DMS153 (cell line): ENCODE measurements around the gene SLC25A22.

Experiments
- DNase-seq: peaks from one replicate; lab custom pipeline; 2025; lab: John Stamatoyannopoulos, UW

SLC25A22 gene

GRCh38 chr11:788953-789940, 8.8 kb downstream of the SLC25A22 start:
- DNase-seq: no peak

DNA sequence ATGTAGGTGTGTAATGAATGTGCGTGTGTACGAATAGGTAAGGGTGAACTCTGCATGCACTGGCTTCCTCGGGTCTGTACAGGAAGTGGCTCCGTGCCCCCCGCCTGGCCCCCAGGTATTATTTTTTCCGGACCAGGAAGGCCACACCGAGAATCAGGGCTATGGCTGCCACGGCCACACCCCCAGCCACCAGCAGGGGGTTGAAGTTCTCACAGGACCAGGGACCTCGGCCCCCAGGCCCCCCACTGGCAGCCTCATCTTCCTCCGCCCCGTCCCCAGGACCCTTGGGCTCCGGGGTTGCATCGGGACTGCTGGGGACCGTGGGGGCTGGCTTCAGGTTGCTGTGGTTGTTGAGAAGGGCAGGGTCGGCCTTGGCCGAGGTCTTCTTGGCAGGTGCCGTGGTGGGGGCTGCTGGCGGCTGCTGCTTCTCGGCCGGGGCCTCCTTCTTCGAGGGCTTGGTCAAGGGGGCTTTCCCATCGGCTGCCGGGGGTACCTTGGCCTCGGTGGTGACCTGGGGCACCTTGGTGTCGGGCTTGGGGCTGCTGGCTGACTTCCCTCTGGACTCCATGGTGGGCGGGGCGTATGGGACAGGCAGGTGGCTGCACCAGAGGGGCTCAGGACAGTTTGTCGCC, 10.0 kb downstream of the SLC25A22 start:
- DNase-seq: no peak

- DNase-seq: no peak
Measured at GRCh38 chr11:787084-787675, 10.9 kb downstream of the SLC25A22 start.

- DNase-seq: no peak
Measured at GRCh38 chr11:786235-787083, 11.6 kb downstream of the SLC25A22 start.

DNA sequence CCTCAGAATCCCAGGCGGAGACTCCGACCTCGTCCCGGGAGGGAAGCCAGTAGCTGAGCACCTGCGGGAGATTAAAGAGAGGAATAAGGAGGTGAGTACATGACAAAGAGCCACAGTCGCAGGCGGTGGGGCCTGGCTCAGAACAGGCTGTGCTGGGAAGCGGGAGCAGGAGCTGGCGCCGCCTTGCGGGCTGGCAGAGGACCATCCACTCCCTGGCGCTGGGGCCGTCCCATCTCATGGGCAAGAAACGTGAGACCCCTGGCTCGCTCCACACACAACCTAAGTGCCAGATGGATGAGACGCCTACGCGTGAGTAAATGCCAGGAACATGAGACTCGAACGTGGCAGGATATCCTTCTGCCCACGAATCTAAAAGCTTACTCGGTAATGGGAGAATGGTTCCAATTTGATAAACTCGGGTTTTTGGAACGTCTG, 14.5 kb downstream of the SLC25A22 start:
- DNase-seq: peak; percentile 54

DNA sequence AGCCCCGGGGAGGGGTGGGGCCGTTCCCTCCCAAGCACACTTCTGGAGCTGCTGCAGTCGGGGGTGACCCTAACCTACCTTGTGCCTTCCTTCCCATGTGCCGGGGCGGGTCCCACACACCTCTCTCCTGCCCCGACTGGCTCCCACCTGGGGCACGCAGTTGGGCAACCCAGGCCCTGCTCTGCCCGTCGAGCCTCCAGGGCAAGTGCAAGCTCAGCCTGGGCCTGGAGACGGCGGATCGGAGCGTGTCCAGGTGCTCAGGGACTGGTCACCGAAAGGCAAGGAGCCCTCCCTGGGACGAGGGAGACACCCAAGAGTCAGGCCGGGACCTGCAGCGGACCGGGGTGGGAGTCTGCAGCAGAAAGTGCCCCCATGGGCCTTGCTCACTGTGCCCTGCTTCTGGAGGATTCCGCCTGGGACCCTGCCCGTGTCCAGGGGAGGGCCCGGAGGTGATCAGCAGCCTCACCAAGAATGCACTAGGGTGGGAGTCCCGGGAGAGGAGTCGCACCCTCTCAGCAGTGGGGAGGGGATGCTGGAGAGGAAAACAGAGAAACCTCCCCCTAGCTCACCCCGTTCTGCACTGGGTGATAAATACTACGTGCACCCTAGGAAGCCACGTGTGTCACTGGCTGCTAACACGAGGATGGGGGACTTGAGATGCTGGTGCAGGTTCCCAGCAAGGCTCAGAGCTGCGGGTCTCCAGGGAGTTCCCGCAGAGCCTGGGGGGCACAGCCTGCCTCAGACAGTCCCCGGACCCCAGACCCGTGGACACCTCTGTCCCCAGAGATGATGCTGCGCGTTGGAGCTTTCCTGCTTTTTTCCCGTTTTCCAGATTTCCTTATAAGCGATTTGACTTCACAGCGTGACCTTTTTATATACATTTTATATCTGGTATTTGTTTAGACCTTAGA, 15.6 kb downstream of the SLC25A22 start:
- DNase-seq: no peak

GRCh38 chr11:779955-780532, 18.0 kb downstream of the SLC25A22 start:
- DNase-seq: no peak

DNA sequence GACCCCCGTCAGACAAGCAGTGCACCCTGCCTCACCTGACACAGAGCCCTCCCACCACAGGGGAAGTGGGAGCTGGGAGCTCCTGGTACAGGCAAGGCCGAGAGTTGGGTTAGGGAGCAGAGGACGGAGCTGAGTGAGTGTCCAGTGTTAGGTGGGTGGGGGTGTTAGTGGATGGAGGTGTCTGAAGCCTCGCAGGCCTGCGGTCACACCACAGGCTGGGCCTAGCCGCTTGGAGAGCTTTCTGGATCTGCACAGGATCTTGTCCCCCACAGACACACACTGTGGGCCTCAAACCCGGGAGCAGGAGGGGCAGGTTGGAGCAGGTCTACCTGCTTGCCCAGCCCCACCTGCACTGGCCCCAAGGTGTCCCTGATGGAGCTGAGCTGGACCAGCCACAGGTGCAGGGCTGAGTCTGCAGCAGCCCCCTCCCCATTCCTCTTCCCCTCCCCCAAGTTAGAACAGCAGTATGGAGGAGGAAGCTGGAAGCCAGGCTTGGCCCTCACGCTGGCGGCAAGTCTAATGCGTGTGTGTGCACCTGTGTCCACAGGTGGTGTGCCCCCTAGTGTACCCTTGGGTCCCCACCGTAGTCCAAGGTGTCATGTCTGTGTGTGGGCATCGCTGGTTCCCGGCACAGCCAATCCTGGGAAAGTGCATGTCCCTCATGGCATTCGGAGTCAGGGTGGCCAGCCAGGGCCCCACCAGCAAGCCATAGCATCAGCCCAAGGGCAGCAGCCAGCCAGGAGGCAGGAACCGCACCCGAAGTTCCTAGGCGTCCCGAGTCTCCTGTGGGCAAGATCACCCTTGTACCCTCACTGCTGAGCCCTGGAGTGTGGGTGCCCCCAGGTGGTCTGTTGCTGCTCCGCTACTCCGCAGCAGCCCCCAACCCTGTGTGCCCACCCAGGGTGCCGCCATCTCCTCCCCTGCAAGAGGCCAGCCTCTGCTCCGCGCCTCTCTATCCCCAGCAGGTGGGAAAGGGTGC, 18.8 kb downstream of the SLC25A22 start:
- DNase-seq: no peak

DNA sequence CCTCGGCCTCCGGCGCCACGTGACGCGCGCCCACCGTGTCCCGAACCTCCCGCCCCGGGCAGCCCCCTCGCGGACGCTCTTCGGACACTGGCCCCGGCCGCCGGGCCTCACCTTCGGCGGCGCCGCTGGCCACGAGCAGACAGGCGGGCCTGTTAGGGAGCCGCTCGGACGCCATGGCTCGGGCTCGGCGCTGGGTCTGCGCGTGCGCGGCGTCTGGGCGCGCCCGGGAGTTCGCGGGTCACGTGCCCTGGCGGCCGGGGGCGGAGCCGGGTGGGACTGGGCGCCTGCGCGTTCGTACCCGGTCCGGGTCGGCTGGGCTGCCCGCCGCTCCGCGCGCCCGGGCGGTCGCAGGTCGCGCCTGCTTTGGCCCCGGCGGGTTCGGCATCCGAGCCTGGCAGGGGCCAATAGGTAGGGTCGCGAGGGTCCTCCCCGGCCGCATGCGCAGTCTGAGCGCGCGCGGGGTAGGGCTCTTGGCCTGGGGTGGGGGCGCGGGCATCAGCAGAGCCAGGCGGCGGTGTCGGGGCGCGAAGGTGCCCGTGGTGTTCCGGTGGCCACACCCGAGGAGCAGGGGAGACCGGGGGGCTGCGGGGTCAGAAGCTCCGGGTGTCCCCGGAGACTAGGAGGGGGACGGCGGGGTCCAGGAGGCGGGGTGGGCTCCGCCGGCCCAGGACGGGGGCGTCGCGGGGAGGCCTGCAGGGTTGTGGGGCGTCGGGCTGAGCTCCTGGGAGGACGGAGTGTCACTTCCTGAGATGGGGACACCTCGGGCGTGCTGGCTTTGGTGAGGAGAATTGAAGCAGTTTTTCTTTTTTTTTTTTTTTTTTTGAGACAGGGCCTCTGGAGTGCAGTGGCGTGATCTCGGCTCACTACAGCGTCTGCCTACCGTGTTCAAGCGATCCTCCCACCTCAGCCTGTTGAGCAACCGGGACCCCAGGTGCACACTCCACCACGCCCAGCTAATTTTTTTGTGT, 20.5 kb downstream of the SLC25A22 start, which contains the start of gene GATD1:
TSS of gene GATD1 (minus strand) at position 200 of the 968 bp plus-strand sequence. CDS start at position 175, 25 bp downstream.
- peak; percentile 40 for DNase-seq

GRCh38 chr11:776561-777287, 21.4 kb downstream of the SLC25A22 start:
- no peak for DNase-seq

- no peak for DNase-seq
Measured at GRCh38 chr11:776263-776560, 21.9 kb downstream of the SLC25A22 start.

DNA sequence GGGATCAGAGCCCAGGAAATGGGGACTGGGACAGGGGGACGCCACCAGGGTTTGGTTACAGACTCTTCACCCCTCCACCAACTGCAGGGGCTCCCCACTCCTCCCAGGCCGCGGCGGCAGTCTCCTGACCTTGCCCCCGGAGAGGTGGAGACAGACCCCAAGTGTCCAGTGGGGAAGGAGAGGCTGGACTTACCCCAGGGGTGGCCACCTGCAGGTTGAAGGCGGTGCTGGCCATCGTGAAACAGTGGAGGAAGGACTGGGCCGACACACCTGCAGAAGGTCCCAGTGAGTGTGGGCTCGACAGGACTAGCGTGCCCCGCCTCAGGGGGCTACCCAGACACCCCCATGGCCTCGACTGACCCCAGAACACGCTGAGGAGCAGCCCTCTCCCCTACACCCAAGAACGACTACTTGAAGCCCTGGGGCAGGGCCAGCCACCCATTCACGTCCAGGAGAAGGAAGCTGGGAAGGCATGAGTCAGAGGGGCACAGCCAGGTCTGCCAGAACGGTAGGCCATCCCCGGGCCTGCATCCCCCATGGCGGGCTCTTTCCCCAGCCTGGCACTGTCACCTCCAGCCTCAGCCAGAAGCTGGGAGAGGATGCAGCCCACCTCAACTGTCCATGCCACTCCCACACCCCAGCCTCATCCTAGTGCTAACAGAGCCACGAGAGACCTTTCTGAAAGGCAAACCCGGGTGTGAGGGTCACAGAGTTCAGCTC, 23.0 kb downstream of the SLC25A22 start:
- no peak for DNase-seq

DNA sequence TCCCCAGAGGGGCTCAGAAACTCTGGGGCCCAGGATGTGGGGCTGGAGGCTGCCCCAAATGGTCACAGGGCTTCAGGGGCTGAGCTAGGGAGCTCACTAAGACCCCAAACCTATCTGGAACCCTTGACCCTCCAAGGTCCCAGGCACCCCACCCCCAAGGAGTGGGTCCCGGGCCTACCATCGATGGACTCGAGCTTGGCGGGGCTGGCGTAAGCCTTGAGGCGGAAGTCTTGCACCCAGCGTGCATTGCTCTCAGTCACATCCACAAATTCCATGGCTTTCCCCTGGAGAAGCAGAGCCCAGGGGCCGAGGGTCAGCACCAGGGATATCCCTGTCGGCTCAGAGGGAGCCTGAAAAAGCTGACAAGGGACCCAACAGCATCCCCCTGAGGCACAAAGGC, 24.3 kb downstream of the SLC25A22 start:
- no peak for DNase-seq

GRCh38 chr11:773425-773824, 24.7 kb downstream of the SLC25A22 start:
- DNase-seq: no peak

DNA sequence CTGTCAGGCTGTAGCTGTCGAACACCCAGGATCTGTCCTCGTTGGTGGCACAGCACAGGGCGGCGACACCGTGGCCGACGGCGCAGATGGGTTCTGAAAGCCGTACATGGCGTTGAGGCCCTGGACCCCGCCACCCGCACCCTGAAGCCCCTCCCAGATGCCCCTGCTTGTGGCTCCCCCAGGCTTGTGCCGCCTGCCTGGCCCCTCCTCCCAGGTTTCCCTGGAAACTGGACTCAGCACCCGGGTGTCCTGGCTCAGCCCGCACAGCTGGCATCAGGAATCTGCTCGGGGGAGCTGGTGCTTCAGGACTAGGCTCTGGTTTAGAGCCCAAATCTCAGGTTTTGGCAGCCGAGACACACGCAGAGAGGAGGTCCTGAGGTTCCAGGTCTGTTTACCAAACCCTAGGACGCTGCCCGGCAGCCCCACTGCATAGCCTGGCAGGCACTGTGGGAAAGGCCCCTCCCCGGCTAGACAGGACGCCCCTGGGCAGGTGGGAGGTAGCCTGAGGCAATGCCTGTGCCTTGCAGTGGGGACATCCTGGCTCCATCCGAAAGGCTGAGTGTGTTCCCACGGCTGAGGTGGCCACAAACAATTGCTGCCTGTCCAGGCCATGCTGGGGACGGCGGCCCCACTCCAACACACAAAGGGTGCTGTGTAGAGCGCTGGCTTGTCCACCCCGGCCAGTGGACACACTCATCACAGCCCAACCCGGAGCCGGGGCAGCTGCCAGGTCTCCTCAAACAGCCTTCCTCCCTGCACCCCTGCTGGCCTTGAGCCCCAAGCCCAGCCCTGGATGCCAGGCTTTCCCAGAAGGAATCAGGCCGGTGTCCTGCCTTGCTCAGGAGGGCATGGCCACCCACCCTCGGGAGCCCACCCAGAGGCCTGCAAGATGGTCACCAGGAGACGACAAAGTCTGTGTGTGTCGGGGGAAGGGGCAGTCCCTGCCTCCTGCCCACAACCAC, 25.4 kb downstream of the SLC25A22 start:
- no peak for DNase-seq
